Trophoblast cell (in vitro differentiated cells and primary cell): ENCODE results near the gene ACOT4.

Experiments
- DNase-seq, 2 donors: peaks; one replicate each; pipeline ENCODE4 v3.0.0-alpha.2; 2016
- H2AFZ ChIP-seq: 2 replicates; pipeline ENCODE4 v1.6.1; 2013; ENCODE audit warnings: low read length, moderate library complexity, mild to moderate bottlenecking; ENCODE audit not compliant: insufficient read depth, poor library complexity
- H2AK5ac ChIP-seq: 2 replicates; pipeline ENCODE4 v1.6.1; 2013; ENCODE audit warnings: mild to moderate bottlenecking, low read length
- H2BK120ac ChIP-seq: 2 replicates; pipeline ENCODE4 v1.6.1; 2013; ENCODE audit warnings: low read length, mild to moderate bottlenecking, moderate library complexity; ENCODE audit not compliant: insufficient read depth, poor library complexity
- H2BK12ac ChIP-seq: 2 replicates; pipeline ENCODE4 v1.6.1; 2013; ENCODE audit warnings: mild to moderate bottlenecking, low read length, moderate library complexity
- H2BK5ac ChIP-seq: 2 replicates; pipeline ENCODE4 v1.6.1; 2013; ENCODE audit warnings: low read length, low read depth, moderate library complexity, mild to moderate bottlenecking; ENCODE audit not compliant: poor library complexity
- H3K14ac ChIP-seq: 2 replicates; pipeline ENCODE4 v1.6.1; 2013; ENCODE audit warnings: mild to moderate bottlenecking, low read length
- H3K18ac ChIP-seq: 2 replicates; pipeline ENCODE4 v1.6.1; 2013; ENCODE audit warnings: mild to moderate bottlenecking, low read length
- H3K23ac ChIP-seq: 2 replicates; pipeline ENCODE4 v1.6.1; 2013; ENCODE audit warnings: low read length
- H3K27ac ChIP-seq: 2 replicates; pipeline ENCODE4 v1.5.1; 2013; ENCODE audit warnings: low read depth, mild to moderate bottlenecking, inconsistent platforms, low read length, moderate library complexity
- H3K27me3 ChIP-seq: 2 replicates; pipeline ENCODE4 v1.6.1; 2013; ENCODE audit warnings: inconsistent platforms, mild to moderate bottlenecking, low read length, moderate library complexity; ENCODE audit not compliant: insufficient read depth
- H3K36me3 ChIP-seq, 2 experiments: 1 replicate in 1 of 2; 2 replicates in 1 of 2; pipeline ENCODE4 v1.6.1; 2013; ENCODE audit warnings: low read length in 2 of 2, mild to moderate bottlenecking in 2 of 2, moderate library complexity in 1 of 2; ENCODE audit not compliant: insufficient read depth in 2 of 2, control insufficient read depth in 1 of 2
- H3K4ac ChIP-seq: 2 replicates; pipeline ENCODE4 v1.6.1; 2013; ENCODE audit warnings: low read depth, mild to moderate bottlenecking, low read length, moderate library complexity
- H3K4me1 ChIP-seq, 2 experiments: 1 replicate in 1 of 2; 2 replicates in 1 of 2; pipeline ENCODE4 v1.6.1; 2013; ENCODE audit warnings: low read length in 2 of 2, mild to moderate bottlenecking in 2 of 2, moderate library complexity in 1 of 2; ENCODE audit not compliant: insufficient read depth in 2 of 2, control insufficient read depth in 1 of 2
- H3K4me2 ChIP-seq: 2 replicates; pipeline ENCODE4 v1.6.1; 2013; ENCODE audit warnings: inconsistent platforms, mild to moderate bottlenecking, low read length, moderate library complexity
- H3K4me3 ChIP-seq: 2 replicates; pipeline ENCODE4 v1.5.1; 2013; ENCODE audit warnings: mild to moderate bottlenecking, low read depth, low read length, inconsistent platforms
- H3K79me1 ChIP-seq: one replicate; pipeline ENCODE4 v1.6.1; 2013; ENCODE audit warnings: low read length
- H3K79me2 ChIP-seq: 2 replicates; pipeline ENCODE4 v1.6.1; 2013; ENCODE audit warnings: low read length, mild to moderate bottlenecking; ENCODE audit not compliant: control insufficient read depth, insufficient read depth, poor library complexity
- H3K9ac ChIP-seq: 2 replicates; pipeline ENCODE4 v1.6.1; 2013; ENCODE audit warnings: mild to moderate bottlenecking, low read length
- H3K9me3 ChIP-seq: 2 replicates; pipeline ENCODE4 v1.6.1; 2013; ENCODE audit warnings: low read depth, mild to moderate bottlenecking, control low read depth, inconsistent platforms, low read length; ENCODE audit not compliant: insufficient read depth
- H4K12ac ChIP-seq: 2 replicates; pipeline ENCODE4 v1.6.1; 2013; ENCODE audit warnings: low read depth, mild to moderate bottlenecking, low read length, moderate library complexity
- H4K8ac ChIP-seq: 2 replicates; pipeline ENCODE4 v1.6.1; 2013; ENCODE audit warnings: low read depth, mild to moderate bottlenecking, low read length, moderate library complexity
- H4K91ac ChIP-seq: one replicate; pipeline ENCODE4 v1.6.1; 2013; ENCODE audit warnings: low read depth, mild to moderate bottlenecking, low read length, moderate library complexity
- WGBS: extraction: QIAGEN DNeasy Blood & Tissue Kit; methylation state at CpG from one replicate; pipeline ENCODE4 v1.1.7; 2013; ENCODE audit warnings: missing lambda C conversion rate; ENCODE audit not compliant: insufficient read length, insufficient coverage; ENCODE audit errors: extremely low coverage; 5-methylcytosine and 5-hydroxymethylcytosine counted together

The ACOT4 gene

GRCh38 chr14:73620268-73620667 lies 28.6 kb downstream of the ACOT4 start:
- Histone ChIP-seq H3K14ac (no peak overlapping the region), H3K27me3 (no peaks in the 10 kb centered on the region), H3K4me2 (no peak overlapping the region), H3K4ac (no peak overlapping the region), H3K27ac (no peak overlapping the region), H3K18ac (no peak overlapping the region), H2BK12ac (no peak overlapping the region), H3K23ac (no peak overlapping the region), H4K12ac (no peak overlapping the region), H3K4me1 (no peaks in the 10 kb centered on the region), H3K36me3 (no peaks in the 10 kb centered on the region), H3K79me2 (no peaks in the 10 kb centered on the region), H2BK120ac (no peak overlapping the region), H3K9ac (no peak overlapping the region), H2BK5ac (no peak overlapping the region), H2AFZ (no peak overlapping the region), H2AK5ac (no peak overlapping the region), H4K8ac (no peak overlapping the region), H4K91ac (no peak overlapping the region), H3K79me1 (no peaks in the 10 kb centered on the region), H3K4me3 (no peak overlapping the region), H3K9me3 (no peaks in the 10 kb centered on the region)
- DNase-seq, result no peak
- no CpG with 5 or more reads among the region's 10 CpGs for WGBS

DNA sequence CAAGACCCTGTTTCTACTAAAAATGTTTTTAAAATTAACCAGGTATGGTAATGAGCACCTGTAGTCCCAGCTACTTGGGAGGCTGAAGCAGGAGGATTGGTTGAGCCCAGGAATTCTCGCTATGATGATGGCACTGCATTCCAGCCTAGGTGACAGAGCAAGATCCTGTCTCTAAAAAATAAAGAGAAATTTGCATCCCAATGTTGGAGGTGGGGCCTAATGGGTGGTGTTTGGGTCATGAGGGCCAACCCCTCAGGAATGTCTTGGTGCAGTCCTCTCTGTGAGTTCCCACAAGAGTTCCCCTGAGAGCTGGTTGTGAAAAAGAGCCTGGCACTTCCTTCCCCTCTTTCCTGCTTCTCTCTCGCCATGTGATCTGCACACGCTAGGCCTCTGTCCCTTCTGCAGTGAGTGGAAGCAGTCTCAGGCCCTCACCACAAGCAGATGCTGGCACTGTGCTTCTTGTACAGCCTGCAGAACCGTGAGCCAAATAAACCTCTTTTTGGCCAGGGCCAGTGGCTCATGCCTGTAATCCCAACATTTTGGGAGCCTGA lies 31.9 kb downstream of the ACOT4 start:
- H3K4ac ChIP-seq, result no peak overlapping the region
- H2BK12ac ChIP-seq, result no peak overlapping the region
- no peak overlapping the region for H2BK5ac ChIP-seq
- no peak overlapping the region for H2AFZ ChIP-seq
- no peak overlapping the region for H3K4me3 ChIP-seq
- no peak overlapping the region for H3K9ac ChIP-seq
- H4K91ac ChIP-seq, result no peak overlapping the region
- DNase-seq, result peak in 1 of 2 donors; percentile 44
- H4K8ac ChIP-seq, result no peak overlapping the region
- H3K27ac ChIP-seq, result no peak overlapping the region
- no peaks in the 10 kb centered on the region for H3K79me1 ChIP-seq
- no peaks in the 10 kb centered on the region for H3K4me1 ChIP-seq
- H3K27me3 ChIP-seq, result no peaks in the 10 kb centered on the region
- no peak overlapping the region for H2BK120ac ChIP-seq
- H2AK5ac ChIP-seq, result no peak overlapping the region
- no peak overlapping the region for H3K23ac ChIP-seq
- no peak overlapping the region for H3K18ac ChIP-seq
- no peak overlapping the region for H4K12ac ChIP-seq
- H3K79me2 ChIP-seq, result no peaks in the 10 kb centered on the region
- no peaks in the 10 kb centered on the region for H3K9me3 ChIP-seq
- no peak overlapping the region for H3K4me2 ChIP-seq
- H3K14ac ChIP-seq, result no peak overlapping the region
- no peaks in the 10 kb centered on the region for H3K36me3 ChIP-seq
- WGBS, result no CpG with 5 or more reads among the region's 4 CpGs

GRCh38 chr14:73625706-73626105 lies 34.0 kb downstream of the ACOT4 start:
- Histone ChIP-seq H3K4me1 (peaks cover 3 to 5% of the 10 kb centered on the region in 2 experiments), H2BK120ac (no peak overlapping the region), H3K18ac (no peak overlapping the region), H3K36me3 (no peaks in the 10 kb centered on the region), H3K4me2 (no peak overlapping the region), H4K12ac (no peak overlapping the region), H2BK5ac (no peak overlapping the region), H3K79me1 (peaks cover 2% of the 10 kb centered on the region), H3K4me3 (no peak overlapping the region), H3K4ac (no peak overlapping the region), H2BK12ac (no peak overlapping the region), H3K9me3 (no peaks in the 10 kb centered on the region), H4K8ac (no peak overlapping the region), H3K14ac (no peak overlapping the region), H3K9ac (no peak overlapping the region), H3K27me3 (no peaks in the 10 kb centered on the region), H4K91ac (no peak overlapping the region), H2AFZ (no peak overlapping the region), H2AK5ac (no peak overlapping the region), H3K79me2 (no peaks in the 10 kb centered on the region), H3K27ac (no peak overlapping the region), H3K23ac (no peak overlapping the region)
- no CpG with 5 or more reads among the region's 1 CpG for WGBS
- no peak for DNase-seq

GRCh38 chr14:73627151-73627558 lies 35.5 kb downstream of the ACOT4 start:
- H2AK5ac ChIP-seq, result no peak overlapping the region
- H3K4me3 ChIP-seq, result no peak overlapping the region
- no peak overlapping the region for H3K9ac ChIP-seq
- no peak overlapping the region for H3K4me2 ChIP-seq
- H2BK5ac ChIP-seq, result no peak overlapping the region
- no peak overlapping the region for H3K4ac ChIP-seq
- H3K18ac ChIP-seq, result no peak overlapping the region
- H3K9me3 ChIP-seq, result no peaks in the 10 kb centered on the region
- H2AFZ ChIP-seq, result no peak overlapping the region
- no peak overlapping the region for H3K14ac ChIP-seq
- no peak overlapping the region for H4K91ac ChIP-seq
- no peaks in the 10 kb centered on the region for H3K27me3 ChIP-seq
- peaks cover 3 to 5% of the 10 kb centered on the region in 2 experiments for H3K4me1 ChIP-seq
- H3K79me1 ChIP-seq, result peaks cover 2% of the 10 kb centered on the region
- H2BK120ac ChIP-seq, result no peak overlapping the region
- H3K27ac ChIP-seq, result no peak overlapping the region
- H4K12ac ChIP-seq, result no peak overlapping the region
- no peaks in the 10 kb centered on the region for H3K79me2 ChIP-seq
- no peak overlapping the region for H3K23ac ChIP-seq
- no peak overlapping the region for H4K8ac ChIP-seq
- WGBS, result no CpG with 5 or more reads among the region's 2 CpGs
- H3K36me3 ChIP-seq, result no peaks in the 10 kb centered on the region
- H2BK12ac ChIP-seq, result no peak overlapping the region
- no peak for DNase-seq
